Measurements from ENCODE around the gene GMPPA.

GMPPA gene

GRCh38 chr2:219498280-219499057, at the start of gene GMPPA:
TSS of gene GMPPA (plus strand) at chr2:219498891. CDS start at chr2:219499976, 1,085 bp downstream.
- peak; percentile 98 for FAIRE-seq

- no peak for FAIRE-seq
These were observed 49.1 kb upstream of the GMPPA start for GRCh38 chr2:219449609-219450008.

- no peak for FAIRE-seq
These were observed 46.9 kb upstream of the GMPPA start for GRCh38 chr2:219451661-219452360.

GRCh38 chr2:219452361-219453317, 46.1 kb upstream of the GMPPA start:
- no peak for FAIRE-seq

- FAIRE-seq, result no peak
These were observed 44.8 kb upstream of the GMPPA start for GRCh38 chr2:219453671-219454590.

GRCh38 chr2:219455581-219455980, 43.1 kb upstream of the GMPPA start:
- no peak for FAIRE-seq

- no peak for FAIRE-seq
These were observed 40.8 kb upstream of the GMPPA start for GRCh38 chr2:219457784-219458369.

- no peak for FAIRE-seq
These were observed 39.7 kb upstream of the GMPPA start for GRCh38 chr2:219458996-219459395.

- FAIRE-seq, result no peak
These were observed 39.0 kb upstream of the GMPPA start for GRCh38 chr2:219459460-219460311.

- FAIRE-seq, result no peak
These were observed 38.2 kb upstream of the GMPPA start for GRCh38 chr2:219460424-219460926.

- FAIRE-seq, result no peak
These were observed 37.6 kb upstream of the GMPPA start for GRCh38 chr2:219461047-219461514.

- no peak for FAIRE-seq
These were observed 37.0 kb upstream of the GMPPA start for GRCh38 chr2:219461669-219462068.

GRCh38 chr2:219462349-219462748, 36.3 kb upstream of the GMPPA start:
- FAIRE-seq, result no peak

- no peak for FAIRE-seq
These were observed 34.2 kb upstream of the GMPPA start for GRCh38 chr2:219464286-219465032.

GRCh38 chr2:219465659-219466561, 32.8 kb upstream of the GMPPA start:
- no peak for FAIRE-seq

- no peak for FAIRE-seq
These were observed 31.6 kb upstream of the GMPPA start for GRCh38 chr2:219466816-219467735.

- no peak for FAIRE-seq
These were observed 31.0 kb upstream of the GMPPA start for GRCh38 chr2:219467736-219468075.
